Measurements from ENCODE around the gene SLC29A2. TPM values are rescaled to one million over a fixed set of nuclear protein-coding genes. Genes with fewer than 3 reads are reported as not detected.

Gene SLC29A2
- total and polyA plus RNA-seq, 2 donors (not counting 3 experiments of a cell fraction or from before 2014, with no cell fraction given), result 2.4 to 5.2 TPM

DNA sequence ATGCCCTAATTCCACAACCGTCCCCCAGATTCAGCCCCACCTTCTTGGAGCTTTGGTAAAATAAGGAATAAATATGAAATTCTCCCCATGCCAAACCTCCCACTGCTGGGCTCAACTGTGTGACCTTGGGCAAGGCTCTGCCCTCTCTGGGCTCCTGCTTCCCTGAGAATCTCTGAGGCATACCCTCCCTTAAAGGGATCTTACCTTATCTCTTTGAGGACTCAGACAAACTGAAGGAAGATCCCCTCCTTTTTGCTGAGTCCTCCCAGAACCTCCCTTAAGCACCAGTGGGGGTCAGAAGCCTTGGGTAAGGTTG lies 57.4 kb downstream of the SLC29A2 start:
- intact Hi-C loops (cut with micrococcal nuclease) (loop anchor here (5.0 kb wide), 1 partner anchor 123 kb away; the partner anchor contains the start of gene MRPL11), dilution Hi-C loops (cut with MboI; ENCODE audit: extremely low pct_ligation_motif_present, low sequenced_read_pairs) (no loop called here)
- Histone ChIP-seq H3K36me3 (ENCODE audit: control insufficient read depth in 2 of 2, extremely low read depth in 1 of 2, insufficient read depth in 2 of 2, low read length in 2 of 2) (no peaks in the 10 kb centered on the region), H2AFZ (ENCODE audit: low read depth, low read length) (no peak overlapping the region), H3K4me1 (ENCODE audit: control insufficient read depth, extremely low read depth, insufficient read depth, low read length) (peaks cover 4% of the 10 kb centered on the region), H4K20me1 (replicated peaks; ENCODE audit: control insufficient read depth, extremely low read depth, insufficient read depth, low read length) (no peaks in the 10 kb centered on the region), H3K79me2 (ENCODE audit: control insufficient read depth, insufficient read depth, low read length) (no peaks in the 10 kb centered on the region), H3K4me2 (ENCODE audit: insufficient read depth, low read length) (no peak overlapping the region), H3K9me3 (replicated peaks; ENCODE audit: control insufficient read depth, insufficient read depth, low read length) (no peaks in the 10 kb centered on the region), H3K9ac (replicated peaks; ENCODE audit: extremely low read depth, insufficient read depth, low read length) (no peak overlapping the region), H3K4me3 (replicated peaks in 1 of 3; ENCODE audit: insufficient read depth in 1 of 3, low read depth in 1 of 3, low read length in 3 of 3) (no peak overlapping the region), H3K9me1 (replicated peaks; ENCODE audit: control insufficient read depth, extremely low read depth, insufficient read depth, low read length) (no peaks in the 10 kb centered on the region), H3K27me3 (ENCODE audit: control insufficient read depth in 2 of 2, insufficient read depth in 2 of 2, low read length in 2 of 2) (peaks cover 7 to 10% of the 10 kb centered on the region in 2 experiments), H3K27ac (ENCODE audit: insufficient read depth, low read depth, low read length) (no peak overlapping the region)
- no peak for TF ChIP-seq POLR2A (IDR thresholded peaks at IDR 0.05; ENCODE audit: low read depth, low read length)
- TF ChIP-seq, protein P1, sequence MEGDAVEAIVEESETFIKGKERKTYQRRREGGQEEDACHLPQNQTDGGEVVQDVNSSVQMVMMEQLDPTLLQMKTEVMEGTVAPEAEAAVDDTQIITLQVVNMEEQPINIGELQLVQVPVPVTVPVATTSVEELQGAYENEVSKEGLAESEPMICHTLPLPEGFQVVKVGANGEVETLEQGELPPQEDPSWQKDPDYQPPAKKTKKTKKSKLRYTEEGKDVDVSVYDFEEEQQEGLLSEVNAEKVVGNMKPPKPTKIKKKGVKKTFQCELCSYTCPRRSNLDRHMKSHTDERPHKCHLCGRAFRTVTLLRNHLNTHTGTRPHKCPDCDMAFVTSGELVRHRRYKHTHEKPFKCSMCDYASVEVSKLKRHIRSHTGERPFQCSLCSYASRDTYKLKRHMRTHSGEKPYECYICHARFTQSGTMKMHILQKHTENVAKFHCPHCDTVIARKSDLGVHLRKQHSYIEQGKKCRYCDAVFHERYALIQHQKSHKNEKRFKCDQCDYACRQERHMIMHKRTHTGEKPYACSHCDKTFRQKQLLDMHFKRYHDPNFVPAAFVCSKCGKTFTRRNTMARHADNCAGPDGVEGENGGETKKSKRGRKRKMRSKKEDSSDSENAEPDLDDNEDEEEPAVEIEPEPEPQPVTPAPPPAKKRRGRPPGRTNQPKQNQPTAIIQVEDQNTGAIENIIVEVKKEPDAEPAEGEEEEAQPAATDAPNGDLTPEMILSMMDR (IDR thresholded peaks at IDR 0.05; ENCODE audit: extremely low read depth in 1 of 2, insufficient read depth in 1 of 2, low read depth in 1 of 2, low read length in 2 of 2), result no peak
- TF ChIP-seq FOS (IDR thresholded peaks at IDR 0.05; ENCODE audit: borderline replicate concordance, insufficient read depth, low read length), result no peak
- DNase-seq (ENCODE audit: low read depth, low spot score) (no peak), FAIRE-seq (no peak)
- CTCF ChIA-PET, result interaction anchor here (9.5 kb wide), 1 partner anchor 18 kb away, joined by 225 read pairs; the partner anchor contains the start of gene RIN1
- BruUV-seq (replicated peaks), result no TSS peak
- POLR2A ChIA-PET, result no interaction called here

GRCh38 chr11:66313321-66314185 lies 58.0 kb downstream of the SLC29A2 start:
- Histone ChIP-seq H3K9me3 (replicated peaks; ENCODE audit: control insufficient read depth, insufficient read depth, low read length) (no peaks in the 10 kb centered on the region), H2AFZ (ENCODE audit: low read depth, low read length) (peak overlapping the region; percentile 96), H3K79me2 (ENCODE audit: control insufficient read depth, insufficient read depth, low read length) (no peaks in the 10 kb centered on the region), H3K9me1 (replicated peaks; ENCODE audit: control insufficient read depth, extremely low read depth, insufficient read depth, low read length) (no peaks in the 10 kb centered on the region), H3K4me1 (ENCODE audit: control insufficient read depth, extremely low read depth, insufficient read depth, low read length) (peaks cover 4% of the 10 kb centered on the region), H3K4me3 (replicated peaks in 1 of 3; ENCODE audit: insufficient read depth in 1 of 3, low read depth in 1 of 3, low read length in 3 of 3) (no peak overlapping the region), H3K4me2 (ENCODE audit: insufficient read depth, low read length) (peak overlapping the region; percentile 56), H3K27ac (ENCODE audit: insufficient read depth, low read depth, low read length) (no peak overlapping the region), H3K27me3 (ENCODE audit: control insufficient read depth in 2 of 2, insufficient read depth in 2 of 2, low read length in 2 of 2) (peaks cover 3 to 10% of the 10 kb centered on the region in 2 experiments), H3K36me3 (ENCODE audit: control insufficient read depth in 2 of 2, extremely low read depth in 1 of 2, insufficient read depth in 2 of 2, low read length in 2 of 2) (no peaks in the 10 kb centered on the region), H4K20me1 (replicated peaks; ENCODE audit: control insufficient read depth, extremely low read depth, insufficient read depth, low read length) (no peaks in the 10 kb centered on the region), H3K9ac (replicated peaks; ENCODE audit: extremely low read depth, insufficient read depth, low read length) (no peak overlapping the region)
- BruUV-seq (replicated peaks), result no TSS peak
- dilution Hi-C loops (cut with MboI; ENCODE audit: extremely low pct_ligation_motif_present, low sequenced_read_pairs) (no loop called here), intact Hi-C loops (cut with micrococcal nuclease) (loop anchor here (2.0 to 5.0 kb wide), 2 partner anchors 23 to 124 kb away; partner anchors contain the start of genes MRPL11 and RIN1)
- TF ChIP-seq, protein P1 (IDR thresholded peaks at IDR 0.05; ENCODE audit: extremely low read depth in 1 of 2, insufficient read depth in 1 of 2, low read depth in 1 of 2, low read length in 2 of 2), result peak; percentile 3 to 11
- no peak for TF ChIP-seq MAX (IDR thresholded peaks at IDR 0.05; ENCODE audit: insufficient read depth, insufficient read length)
- ChIA-PET POLR2A (interaction anchor here (0.8 to 2.1 kb wide), 2 partner anchors 12 to 24 kb away, joined by 4 to 8 read pairs; partner anchors contain the start of gene YIF1A), CTCF (interaction anchor here (0.8 to 9.5 kb wide), 10 partner anchors 9 to 82 kb away, joined by 3 to 225 read pairs (median 26); partner anchors contain the start of genes RIN1 and YIF1A)
- FAIRE-seq (no peak), DNase-seq (ENCODE audit: low read depth, low spot score) (no peak)
